ENCODE data around the gene FAF1. TPM values are rescaled to one million over a fixed set of nuclear protein-coding genes. Genes with fewer than 3 reads are reported as not detected.

FAF1 gene
- total and polyA plus RNA-seq, 4 donors, result 27.2 to 51.6 (median 37.1) TPM

GRCh38 chr1:50861772-50862171, 98.3 kb downstream of the FAF1 start:
- ATAC-seq (ENCODE audit: insufficient read depth, low FRiP score), result no peak
- H3K9ac ChIP-seq (ENCODE audit: insufficient read depth in 1 of 2, low read length in 2 of 2), result no peak overlapping the region
- no peak for DNase-seq
- H3K36me3 ChIP-seq (ENCODE audit: control insufficient read depth in 4 of 4, insufficient read depth in 4 of 4, low read length in 4 of 4), result no peaks in the 10 kb centered on the region
- H3K4me3 ChIP-seq, result no peak overlapping the region
- WGBS, 2 donors, result 59 to 72% methylated on average over 1 of the region's 1 CpG
- H3K4me1 ChIP-seq (ENCODE audit: control insufficient read depth in 5 of 5, insufficient read depth in 5 of 5, low read length in 5 of 5), result no peaks in the 10 kb centered on the region
- peaks cover 0 to 15% (median 0%) of the 10 kb centered on the region in 4 donors for H3K9me3 ChIP-seq (ENCODE audit: control insufficient read depth in 4 of 4, insufficient read depth in 3 of 4, low read length in 3 of 4)
- TF ChIP-seq CTCF (IDR thresholded peaks at IDR 0.05; ENCODE audit: control extremely low read depth, extremely low read depth), result no peak
- H3K27ac ChIP-seq (ENCODE audit: low read depth in 1 of 2, low read length in 1 of 2), result no peak overlapping the region
- H3K27me3 ChIP-seq (ENCODE audit: control insufficient read depth in 3 of 3, insufficient read depth in 3 of 3, low read length in 2 of 3), result no peaks in the 10 kb centered on the region

- TF ChIP-seq CTCF (IDR thresholded peaks at IDR 0.05; ENCODE audit: control extremely low read depth, extremely low read depth), result no peak
- peaks cover 0 to 15% (median 0%) of the 10 kb centered on the region in 4 donors for H3K9me3 ChIP-seq (ENCODE audit: control insufficient read depth in 4 of 4, insufficient read depth in 3 of 4, low read length in 3 of 4)
- H3K4me1 ChIP-seq (ENCODE audit: control insufficient read depth in 5 of 5, insufficient read depth in 5 of 5, low read length in 5 of 5), result no peaks in the 10 kb centered on the region
- H3K4me3 ChIP-seq, result no peak overlapping the region
- H3K27ac ChIP-seq (ENCODE audit: low read depth in 1 of 2, low read length in 1 of 2), result no peak overlapping the region
- no peak for ATAC-seq (ENCODE audit: insufficient read depth, low FRiP score)
- no peaks in the 10 kb centered on the region for H3K36me3 ChIP-seq (ENCODE audit: control insufficient read depth in 4 of 4, insufficient read depth in 4 of 4, low read length in 4 of 4)
- no peak overlapping the region for H3K9ac ChIP-seq (ENCODE audit: insufficient read depth in 1 of 2, low read length in 2 of 2)
- H3K27me3 ChIP-seq (ENCODE audit: control insufficient read depth in 3 of 3, insufficient read depth in 3 of 3, low read length in 2 of 3), result no peaks in the 10 kb centered on the region
- WGBS, 2 donors, result 97 to 99% methylated on average over 4 of the region's 4 CpGs
- no peak for DNase-seq
These were observed 99.4 kb downstream of the FAF1 start for GRCh38 chr1:50860702-50861101.

- Histone ChIP-seq H3K27ac (ENCODE audit: low read depth in 1 of 2, low read length in 1 of 2) (no peak overlapping the region), H3K4me3 (no peak overlapping the region), H3K27me3 (ENCODE audit: control insufficient read depth in 3 of 3, insufficient read depth in 3 of 3, low read length in 2 of 3) (no peaks in the 10 kb centered on the region), H3K9me3 (ENCODE audit: control insufficient read depth in 4 of 4, insufficient read depth in 3 of 4, low read length in 3 of 4) (peaks cover 0 to 15% (median 0%) of the 10 kb centered on the region in 4 donors), H3K4me1 (ENCODE audit: control insufficient read depth in 5 of 5, insufficient read depth in 5 of 5, low read length in 5 of 5) (no peaks in the 10 kb centered on the region), H3K9ac (ENCODE audit: insufficient read depth in 1 of 2, low read length in 2 of 2) (no peak overlapping the region), H3K36me3 (ENCODE audit: control insufficient read depth in 4 of 4, insufficient read depth in 4 of 4, low read length in 4 of 4) (no peaks in the 10 kb centered on the region)
- 97 to 98% methylated on average over 2 of the region's 2 CpGs for WGBS, 2 donors
- ATAC-seq (ENCODE audit: insufficient read depth, low FRiP score) (no peak), DNase-seq (no peak)
- TF ChIP-seq CTCF (IDR thresholded peaks at IDR 0.05; ENCODE audit: control extremely low read depth, extremely low read depth), result no peak
These were observed 99.8 kb downstream of the FAF1 start for GRCh38 chr1:50860256-50860655.

GRCh38 chr1:50859657-50860056, 100.4 kb downstream of the FAF1 start:
- no peak for ATAC-seq (ENCODE audit: insufficient read depth, low FRiP score)
- no peaks in the 10 kb centered on the region for H3K27me3 ChIP-seq (ENCODE audit: control insufficient read depth in 3 of 3, insufficient read depth in 3 of 3, low read length in 2 of 3)
- no peak overlapping the region for H3K4me3 ChIP-seq
- no peak for DNase-seq
- TF ChIP-seq CTCF (IDR thresholded peaks at IDR 0.05; ENCODE audit: control extremely low read depth, extremely low read depth), result no peak
- WGBS, 2 donors, result 86 to 97% methylated on average over 1 of the region's 1 CpG
- no peak overlapping the region for H3K9ac ChIP-seq (ENCODE audit: insufficient read depth in 1 of 2, low read length in 2 of 2)
- H3K9me3 ChIP-seq (ENCODE audit: control insufficient read depth in 4 of 4, insufficient read depth in 3 of 4, low read length in 3 of 4), result peaks cover 0 to 15% (median 0%) of the 10 kb centered on the region in 4 donors
- H3K4me1 ChIP-seq (ENCODE audit: control insufficient read depth in 5 of 5, insufficient read depth in 5 of 5, low read length in 5 of 5), result no peaks in the 10 kb centered on the region
- no peak overlapping the region for H3K27ac ChIP-seq (ENCODE audit: low read depth in 1 of 2, low read length in 1 of 2)
- H3K36me3 ChIP-seq (ENCODE audit: control insufficient read depth in 4 of 4, insufficient read depth in 4 of 4, low read length in 4 of 4), result no peaks in the 10 kb centered on the region
